ENCODE measurements around the gene CHPF2.

The CHPF2 gene

DNA sequence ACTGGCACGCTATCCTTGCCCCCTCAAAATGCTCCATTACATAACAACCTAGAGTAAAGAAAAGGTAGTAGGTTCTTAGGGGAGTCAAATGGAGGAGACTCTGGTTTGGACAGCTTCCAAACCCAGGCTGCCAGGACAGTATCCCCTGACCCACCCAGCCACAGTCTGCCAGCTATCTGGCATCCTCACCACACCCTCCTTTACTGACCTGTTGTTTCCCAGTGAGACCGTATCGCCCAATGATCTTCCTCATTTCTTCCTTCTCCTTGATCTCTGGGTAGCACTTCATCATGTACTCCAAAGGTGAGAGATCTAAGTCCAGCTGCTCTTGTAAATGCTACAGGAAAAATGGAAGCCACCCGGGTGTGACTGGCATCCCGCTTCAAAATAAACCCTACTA is 16.9 kb upstream of the CHPF2 start:
- Histone ChIP-seq H3K27ac (ENCODE audit: extremely low read depth, low read depth, low read length) (no peak overlapping the region), H3K4me3 (ENCODE audit: low read depth, low read length) (no peak overlapping the region), H3K36me3 (ENCODE audit: control insufficient read depth in 2 of 2, insufficient read depth in 1 of 2, low read length in 2 of 2) (peaks cover 15 to 89% of the 10 kb centered on the region in 2 experiments; a peak in 2 of 3 replicates), H3K4me1 (ENCODE audit: control insufficient read depth, insufficient read depth, low read length) (no peaks in the 10 kb centered on the region), H3K9me3 (ENCODE audit: control insufficient read depth, insufficient read depth, low read depth, low read length) (no peaks in the 10 kb centered on the region)
- POLR2A ChIA-PET = interaction anchor here (1.1 kb wide), 1 partner anchor 10 kb away, joined by 3 read pairs; no protein-coding TSS in a partner anchor
- TF ChIP-seq ZNF571 (tag by site-specific recombination; IDR thresholded peaks at IDR 0.05) (no peak), ZNF670 (tag by site-specific recombination; IDR thresholded peaks at IDR 0.05; ENCODE audit: low read depth) (no peak), SP7 (tag by site-specific recombination; IDR thresholded peaks at IDR 0.05) (no peak), ZFP3 (tag by site-specific recombination; IDR thresholded peaks at IDR 0.05; ENCODE audit: low read depth) (no peak), ZNF501 (tag by site-specific recombination; IDR thresholded peaks at IDR 0.05) (no peak), ZNF37A (tag by site-specific recombination; IDR thresholded peaks at IDR 0.05) (no peak), ZNF624 (tag by site-specific recombination; IDR thresholded peaks at IDR 0.05) (no peak), OSR2 (tag by site-specific recombination; IDR thresholded peaks at IDR 0.05) (no peak)
- TF ChIP-seq, protein P1, sequence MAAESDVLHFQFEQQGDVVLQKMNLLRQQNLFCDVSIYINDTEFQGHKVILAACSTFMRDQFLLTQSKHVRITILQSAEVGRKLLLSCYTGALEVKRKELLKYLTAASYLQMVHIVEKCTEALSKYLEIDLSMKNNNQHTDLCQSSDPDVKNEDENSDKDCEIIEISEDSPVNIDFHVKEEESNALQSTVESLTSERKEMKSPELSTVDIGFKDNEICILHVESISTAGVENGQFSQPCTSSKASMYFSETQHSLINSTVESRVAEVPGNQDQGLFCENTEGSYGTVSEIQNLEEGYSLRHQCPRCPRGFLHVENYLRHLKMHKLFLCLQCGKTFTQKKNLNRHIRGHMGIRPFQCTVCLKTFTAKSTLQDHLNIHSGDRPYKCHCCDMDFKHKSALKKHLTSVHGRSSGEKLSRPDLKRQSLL (tag by site-specific recombination; IDR thresholded peaks at IDR 0.05) = no peak
- TF ChIP-seq, protein P2, sequence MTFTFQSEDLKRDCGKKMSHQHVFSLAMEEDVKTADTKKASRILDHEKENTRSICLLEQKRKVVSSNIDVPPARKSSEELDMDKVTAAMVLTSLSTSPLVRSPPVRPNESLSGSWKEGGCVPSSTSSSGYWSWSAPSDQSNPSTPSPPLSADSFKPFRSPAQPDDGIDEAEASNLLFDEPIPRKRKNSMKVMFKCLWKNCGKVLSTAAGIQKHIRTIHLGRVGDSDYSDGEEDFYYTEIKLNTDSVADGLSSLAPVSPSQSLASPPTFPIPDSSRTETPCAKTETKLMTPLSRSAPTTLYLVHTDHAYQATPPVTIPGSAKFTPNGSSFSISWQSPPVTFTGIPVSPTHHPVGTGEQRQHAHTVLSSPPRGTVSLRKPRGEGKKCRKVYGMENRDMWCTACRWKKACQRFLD (tag by site-specific recombination; IDR thresholded peaks at IDR 0.05) = no peak
- CTCF ChIA-PET = interaction anchor here (0.6 kb wide), 1 partner anchor 58 kb away, joined by 3 read pairs; no protein-coding TSS in a partner anchor

DNA sequence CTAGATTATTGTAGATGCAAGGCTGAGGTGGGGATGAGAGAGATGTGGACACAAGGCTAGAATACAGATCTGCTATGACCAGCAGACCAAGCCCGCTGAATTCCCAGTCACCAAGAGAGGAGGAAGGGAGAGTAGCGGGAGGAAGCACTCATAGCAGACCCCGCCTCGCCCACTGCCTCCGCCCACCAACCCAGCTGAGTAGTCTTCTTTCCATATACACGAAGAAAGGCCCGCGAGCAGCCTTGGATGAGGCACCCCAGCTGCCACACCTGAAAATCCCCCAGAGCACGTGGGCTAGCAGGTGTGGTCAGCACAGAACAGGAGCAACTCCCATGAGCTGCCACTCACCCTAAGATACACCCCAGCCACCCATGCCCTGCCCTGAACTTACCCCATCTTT is 14.1 kb upstream of the CHPF2 start:
- CTCF ChIA-PET = interaction anchor here (1.0 kb wide), 1 partner anchor 132 kb away, joined by 3 read pairs; no protein-coding TSS in a partner anchor

DNA sequence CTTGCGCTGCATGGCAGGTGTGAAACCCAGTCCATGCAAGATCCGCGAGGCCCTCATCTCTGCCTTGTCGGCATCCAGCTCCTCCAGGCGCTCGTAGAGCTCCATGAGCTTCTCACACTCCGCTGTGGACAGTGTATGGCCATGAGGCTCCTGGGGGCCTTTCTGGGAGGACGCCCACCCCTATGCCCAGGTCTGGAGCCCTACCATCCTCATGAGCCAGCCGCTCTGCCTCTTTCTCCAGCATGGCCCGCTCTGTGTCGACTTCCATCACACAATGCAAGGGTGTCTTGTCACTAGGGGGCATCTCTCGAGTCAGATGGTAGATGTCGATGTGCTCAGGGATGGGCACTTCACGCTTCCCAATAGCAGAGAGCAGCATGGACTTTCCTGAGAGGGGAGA is 8.6 kb upstream of the CHPF2 start:
- H3K36me3 ChIP-seq (ENCODE audit: control insufficient read depth in 2 of 2, insufficient read depth in 1 of 2, low read length in 2 of 2) = peaks cover 3 to 69% of the 10 kb centered on the region in 2 experiments; a peak in 2 of 3 replicates
- no peak for TF ChIP-seq SP3 (tag by site-specific recombination; IDR thresholded peaks at IDR 0.05)
- no peak for TF ChIP-seq ZXDB (tag by site-specific recombination; IDR thresholded peaks at IDR 0.05)
- no peak for TF ChIP-seq ZFP41 (tag by site-specific recombination; IDR thresholded peaks at IDR 0.05; ENCODE audit: borderline replicate concordance)
- TF ChIP-seq ZNF366 (tag by site-specific recombination; conservative IDR thresholded peaks at IDR 0.05) = no peak
- TF ChIP-seq, protein P3, sequence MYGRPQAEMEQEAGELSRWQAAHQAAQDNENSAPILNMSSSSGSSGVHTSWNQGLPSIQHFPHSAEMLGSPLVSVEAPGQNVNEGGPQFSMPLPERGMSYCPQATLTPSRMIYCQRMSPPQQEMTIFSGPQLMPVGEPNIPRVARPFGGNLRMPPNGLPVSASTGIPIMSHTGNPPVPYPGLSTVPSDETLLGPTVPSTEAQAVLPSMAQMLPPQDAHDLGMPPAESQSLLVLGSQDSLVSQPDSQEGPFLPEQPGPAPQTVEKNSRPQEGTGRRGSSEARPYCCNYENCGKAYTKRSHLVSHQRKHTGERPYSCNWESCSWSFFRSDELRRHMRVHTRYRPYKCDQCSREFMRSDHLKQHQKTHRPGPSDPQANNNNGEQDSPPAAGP (tag by site-specific recombination; IDR thresholded peaks at IDR 0.05) = no peak
- no peak for TF ChIP-seq ZNF830 (tag by site-specific recombination; IDR thresholded peaks at IDR 0.05; ENCODE audit: low read depth)
- no peak overlapping the region for H3K27ac ChIP-seq (ENCODE audit: extremely low read depth, low read depth, low read length)
- H3K4me1 ChIP-seq (ENCODE audit: control insufficient read depth, insufficient read depth, low read length) = peaks cover 3% of the 10 kb centered on the region; the same call in 1 of the 2 replicates
- H3K4me3 ChIP-seq (ENCODE audit: low read depth, low read length) = no peak overlapping the region
- CTCF ChIA-PET = interaction anchor here (1.0 to 1.3 kb wide), 4 partner anchors 20 to 92 kb away, joined by 3 to 4 read pairs (median 3); no protein-coding TSS in a partner anchor
- POLR2A ChIA-PET = interaction anchor here (1.9 kb wide), 1 partner anchor 10 kb away, joined by 5 read pairs; no protein-coding TSS in a partner anchor
- H3K9me3 ChIP-seq (ENCODE audit: control insufficient read depth, insufficient read depth, low read depth, low read length) = no peaks in the 10 kb centered on the region

More for the DNA sequence above, 14.1 kb upstream of the CHPF2 start:
- Histone ChIP-seq H3K4me1 (ENCODE audit: control insufficient read depth, insufficient read depth, low read length) (no peaks in the 10 kb centered on the region), H3K4me3 (ENCODE audit: low read depth, low read length) (no peak overlapping the region), H3K9me3 (ENCODE audit: control insufficient read depth, insufficient read depth, low read depth, low read length) (no peaks in the 10 kb centered on the region), H3K27ac (ENCODE audit: extremely low read depth, low read depth, low read length) (no peak overlapping the region), H3K36me3 (ENCODE audit: control insufficient read depth in 2 of 2, insufficient read depth in 1 of 2, low read length in 2 of 2) (peaks cover 18 to 96% of the 10 kb centered on the region in 2 experiments; a peak in 2 of 3 replicates)
- POLR2A ChIA-PET = interaction anchor here (1.5 to 1.7 kb wide), 2 partner anchors 9 to 15 kb away, joined by 4 to 5 read pairs; partner anchors contain the start of genes ABCF2 and CHPF2
- TF ChIP-seq EGR2 (tag by site-specific recombination; IDR thresholded peaks at IDR 0.05; ENCODE audit: low read depth) (peak; percentile 57), KLF1 (tag by site-specific recombination; IDR thresholded peaks at IDR 0.05) (peak; percentile 79), ZNF530 (tag by site-specific recombination; IDR thresholded peaks at IDR 0.05; ENCODE audit: low read depth) (no peak)
